ENCODE measurements around the gene NAV3.

NAV3 gene

DNA sequence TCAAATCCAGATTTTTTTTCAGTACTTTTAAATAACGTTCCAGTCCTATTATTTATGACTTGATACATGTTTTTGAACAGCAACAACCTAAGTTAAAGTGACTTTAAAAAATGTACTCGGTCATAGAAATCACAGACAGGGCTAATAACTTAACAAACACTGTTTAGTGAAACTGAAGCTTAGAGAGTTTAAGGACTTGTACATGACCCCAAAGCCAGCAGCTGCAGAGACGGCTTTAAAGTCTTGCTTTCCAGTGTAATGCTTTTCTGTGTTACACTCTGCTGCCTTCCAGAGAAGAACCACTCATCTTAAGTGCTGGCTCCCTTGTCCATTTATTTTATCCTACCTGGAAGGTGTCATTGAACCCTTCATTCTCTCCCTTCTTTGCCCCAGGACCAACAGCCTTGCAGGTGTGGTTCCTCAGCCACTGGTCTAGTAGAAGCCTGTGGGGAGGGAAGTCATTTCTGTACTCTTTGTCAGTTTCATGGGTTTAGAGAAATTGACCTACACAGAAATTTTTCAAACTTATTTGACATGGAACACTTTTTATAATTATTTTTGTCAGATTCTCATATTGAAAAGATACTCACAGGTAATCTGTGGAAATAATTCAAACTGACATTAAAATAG lies 60.9 kb downstream of the NAV3 start:
- Histone ChIP-seq H3K27me3 (ENCODE audit: low read depth, low read length) (no peaks in the 10 kb centered on the region), H3K27ac (ENCODE audit: low read length) (no peak overlapping the region), H3K9me3 (ENCODE audit: control insufficient read depth in 1 of 2, low read length in 2 of 2) (no peaks in the 10 kb centered on the region), H3K36me3 (ENCODE audit: control insufficient read depth in 1 of 2, insufficient read depth in 2 of 2, low read length in 2 of 2) (no peaks in the 10 kb centered on the region), H3K4me3 (ENCODE audit: low read depth in 1 of 2, low read length in 2 of 2) (no peak overlapping the region), H3K4me1 (ENCODE audit: control insufficient read depth in 1 of 2, insufficient read depth in 2 of 2, low read length in 2 of 2) (no peaks in the 10 kb centered on the region)

DNA sequence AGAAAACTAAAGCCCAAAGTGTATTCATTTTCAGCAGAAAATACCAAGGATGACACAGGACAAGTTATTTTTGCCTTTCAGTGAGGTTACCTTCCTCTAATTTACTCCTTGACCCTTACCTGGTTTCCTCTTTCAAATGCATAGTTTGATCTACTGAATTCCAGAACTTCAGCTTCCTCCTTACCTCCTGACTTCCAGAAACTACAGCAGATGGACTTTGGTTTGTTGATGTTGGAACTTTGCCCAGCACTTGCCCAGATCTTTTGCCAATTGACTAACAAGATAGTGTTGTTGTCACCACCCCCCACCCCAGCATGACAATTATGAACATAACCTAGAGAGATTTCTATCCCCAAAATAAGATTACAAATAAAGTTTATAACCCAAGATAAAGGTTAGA lies 63.2 kb downstream of the NAV3 start:
- no peaks in the 10 kb centered on the region for H3K27me3 ChIP-seq (ENCODE audit: low read depth, low read length)
- no peak overlapping the region for H3K4me3 ChIP-seq (ENCODE audit: low read depth in 1 of 2, low read length in 2 of 2)
- H3K27ac ChIP-seq (ENCODE audit: low read length) = no peak overlapping the region
- H3K4me1 ChIP-seq (ENCODE audit: control insufficient read depth in 1 of 2, insufficient read depth in 2 of 2, low read length in 2 of 2) = no peaks in the 10 kb centered on the region
- no peaks in the 10 kb centered on the region for H3K36me3 ChIP-seq (ENCODE audit: control insufficient read depth in 1 of 2, insufficient read depth in 2 of 2, low read length in 2 of 2)
- no peaks in the 10 kb centered on the region for H3K9me3 ChIP-seq (ENCODE audit: control insufficient read depth in 1 of 2, low read length in 2 of 2)

DNA sequence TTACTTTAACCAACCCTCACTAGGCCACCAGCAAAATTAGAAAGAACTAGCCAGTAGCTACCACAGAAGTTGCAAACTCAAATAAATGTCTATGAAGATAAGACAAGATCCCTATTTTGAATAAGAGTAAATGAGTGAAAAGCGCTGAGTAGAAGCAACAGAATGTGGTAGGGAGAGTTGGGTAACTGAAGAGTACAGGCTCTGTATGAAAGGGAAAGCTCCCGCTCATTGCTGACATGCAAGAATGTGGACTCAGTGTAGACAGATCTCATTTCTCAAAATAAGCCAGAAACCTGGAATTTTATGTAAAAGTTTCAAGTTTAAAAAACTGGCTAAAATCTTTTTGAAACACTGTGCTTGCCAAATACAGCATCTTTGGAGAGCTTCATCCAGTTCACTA lies 63.9 kb downstream of the NAV3 start:
- Histone ChIP-seq H3K27ac (ENCODE audit: low read length) (no peak overlapping the region), H3K4me3 (ENCODE audit: low read depth in 1 of 2, low read length in 2 of 2) (no peak overlapping the region)

DNA sequence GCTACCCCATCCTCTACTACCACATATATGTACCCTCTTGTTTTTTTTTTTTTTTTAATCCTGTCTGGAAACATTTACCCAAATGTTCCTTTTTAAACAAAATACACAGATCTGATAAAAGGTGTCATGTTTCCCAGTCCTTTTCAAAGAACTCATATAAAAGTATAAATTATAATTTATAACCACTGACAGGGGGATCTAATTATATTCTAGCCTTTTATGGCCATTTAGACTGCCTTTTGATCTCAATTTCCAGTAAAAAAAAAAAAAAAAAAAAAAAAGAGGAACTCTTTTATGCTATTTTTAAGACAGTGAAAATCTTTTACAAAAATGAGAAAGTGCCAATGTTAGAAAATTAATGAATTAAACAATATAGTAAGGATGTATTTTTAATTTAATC lies 65.0 kb downstream of the NAV3 start:
- Histone ChIP-seq H3K27me3 (ENCODE audit: low read depth, low read length) (no peaks in the 10 kb centered on the region), H3K36me3 (ENCODE audit: control insufficient read depth in 1 of 2, insufficient read depth in 2 of 2, low read length in 2 of 2) (no peaks in the 10 kb centered on the region), H3K9me3 (ENCODE audit: control insufficient read depth in 1 of 2, low read length in 2 of 2) (no peaks in the 10 kb centered on the region), H3K27ac (ENCODE audit: low read length) (no peak overlapping the region), H3K4me1 (ENCODE audit: control insufficient read depth in 1 of 2, insufficient read depth in 2 of 2, low read length in 2 of 2) (no peaks in the 10 kb centered on the region), H3K4me3 (ENCODE audit: low read depth in 1 of 2, low read length in 2 of 2) (no peak overlapping the region)

More for the DNA sequence above, 63.9 kb downstream of the NAV3 start:
- Histone ChIP-seq H3K4me1 (ENCODE audit: control insufficient read depth in 1 of 2, insufficient read depth in 2 of 2, low read length in 2 of 2) (no peaks in the 10 kb centered on the region), H3K36me3 (ENCODE audit: control insufficient read depth in 1 of 2, insufficient read depth in 2 of 2, low read length in 2 of 2) (no peaks in the 10 kb centered on the region), H3K27me3 (ENCODE audit: low read depth, low read length) (no peaks in the 10 kb centered on the region), H3K9me3 (ENCODE audit: control insufficient read depth in 1 of 2, low read length in 2 of 2) (no peaks in the 10 kb centered on the region)

DNA sequence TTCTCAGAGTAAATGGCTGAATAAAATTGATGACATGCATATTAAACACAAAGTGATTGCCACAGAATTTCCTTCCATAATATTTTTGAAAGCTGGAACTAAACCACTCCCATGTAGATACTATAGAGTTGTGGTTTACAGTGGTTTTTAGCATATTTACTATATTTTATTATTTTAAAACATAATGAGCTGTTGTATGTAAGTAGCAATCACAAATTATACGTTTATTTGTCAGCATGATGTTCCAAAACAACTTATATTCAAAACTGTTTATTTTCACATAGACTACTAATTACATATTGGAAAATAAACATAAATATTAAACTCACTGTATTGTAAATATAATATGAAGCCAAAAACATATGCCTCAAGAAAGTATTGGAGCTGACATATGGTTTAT lies 77.2 kb downstream of the NAV3 start:
- no peaks in the 10 kb centered on the region for H3K4me1 ChIP-seq (ENCODE audit: control insufficient read depth in 1 of 2, insufficient read depth in 2 of 2, low read length in 2 of 2)
- no peaks in the 10 kb centered on the region for H3K9me3 ChIP-seq (ENCODE audit: control insufficient read depth in 1 of 2, low read length in 2 of 2)
- no peaks in the 10 kb centered on the region for H3K27me3 ChIP-seq (ENCODE audit: low read depth, low read length)
- no peak overlapping the region for H3K4me3 ChIP-seq (ENCODE audit: low read depth in 1 of 2, low read length in 2 of 2)
- H3K36me3 ChIP-seq (ENCODE audit: control insufficient read depth in 1 of 2, insufficient read depth in 2 of 2, low read length in 2 of 2) = no peaks in the 10 kb centered on the region
- no peak overlapping the region for H3K27ac ChIP-seq (ENCODE audit: low read length)

DNA sequence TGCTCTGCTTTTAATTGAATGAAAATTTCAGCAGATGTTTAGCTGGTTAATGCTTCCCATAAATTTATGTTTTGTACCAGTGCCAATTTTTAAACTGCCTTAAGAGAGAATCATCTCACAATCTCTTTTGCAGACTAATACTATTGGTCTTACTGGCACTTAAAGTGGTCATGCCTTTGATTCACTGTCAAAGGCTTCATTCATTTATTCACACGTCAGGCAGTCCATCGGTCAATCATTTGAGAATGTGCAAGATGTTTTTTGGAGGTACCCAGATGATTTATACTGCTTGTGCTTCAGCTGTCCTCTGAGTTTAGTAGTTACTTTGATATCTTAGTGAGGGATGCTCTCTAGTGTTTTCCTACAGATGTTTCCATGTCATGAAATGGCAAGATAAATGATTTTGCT lies 83.4 kb downstream of the NAV3 start:
- H3K27me3 ChIP-seq (ENCODE audit: low read depth, low read length) = no peaks in the 10 kb centered on the region
- no peak overlapping the region for H3K4me3 ChIP-seq (ENCODE audit: low read depth in 1 of 2, low read length in 2 of 2)
- no peaks in the 10 kb centered on the region for H3K9me3 ChIP-seq (ENCODE audit: control insufficient read depth in 1 of 2, low read length in 2 of 2)
- H3K36me3 ChIP-seq (ENCODE audit: control insufficient read depth in 1 of 2, insufficient read depth in 2 of 2, low read length in 2 of 2) = no peaks in the 10 kb centered on the region
- no peak overlapping the region for H3K27ac ChIP-seq (ENCODE audit: low read length)
- H3K4me1 ChIP-seq (ENCODE audit: control insufficient read depth in 1 of 2, insufficient read depth in 2 of 2, low read length in 2 of 2) = no peaks in the 10 kb centered on the region

DNA sequence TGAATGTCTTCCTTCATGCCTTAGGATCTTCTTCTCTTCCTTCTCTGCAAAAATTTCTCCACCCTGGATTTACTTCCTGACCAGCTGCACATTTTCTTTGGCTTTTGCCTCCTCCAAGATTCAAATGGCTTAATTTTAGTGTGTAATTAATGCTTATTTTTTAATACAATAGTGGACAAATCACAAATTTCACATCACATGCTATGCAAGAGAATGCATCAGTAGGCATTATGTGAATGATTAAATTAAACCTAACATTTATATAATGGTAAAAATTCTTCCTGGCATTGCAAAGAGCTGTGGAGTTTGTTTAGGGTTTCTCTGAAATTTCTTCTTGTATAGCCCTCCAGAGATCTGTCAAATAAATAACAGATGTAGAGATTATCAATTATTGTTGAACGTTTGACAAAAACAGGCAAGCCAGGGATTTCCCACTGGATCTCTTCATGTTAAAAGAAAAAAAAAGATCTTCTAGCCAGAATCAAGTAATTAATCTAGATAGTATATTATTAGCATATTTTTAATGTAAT lies 84.4 kb downstream of the NAV3 start:
- H3K4me3 ChIP-seq (ENCODE audit: low read depth in 1 of 2, low read length in 2 of 2) = no peak overlapping the region
- no peaks in the 10 kb centered on the region for H3K4me1 ChIP-seq (ENCODE audit: control insufficient read depth in 1 of 2, insufficient read depth in 2 of 2, low read length in 2 of 2)
- H3K27me3 ChIP-seq (ENCODE audit: low read depth, low read length) = no peaks in the 10 kb centered on the region
- H3K9me3 ChIP-seq (ENCODE audit: control insufficient read depth in 1 of 2, low read length in 2 of 2) = no peaks in the 10 kb centered on the region
- no peaks in the 10 kb centered on the region for H3K36me3 ChIP-seq (ENCODE audit: control insufficient read depth in 1 of 2, insufficient read depth in 2 of 2, low read length in 2 of 2)
- H3K27ac ChIP-seq (ENCODE audit: low read length) = no peak overlapping the region

DNA sequence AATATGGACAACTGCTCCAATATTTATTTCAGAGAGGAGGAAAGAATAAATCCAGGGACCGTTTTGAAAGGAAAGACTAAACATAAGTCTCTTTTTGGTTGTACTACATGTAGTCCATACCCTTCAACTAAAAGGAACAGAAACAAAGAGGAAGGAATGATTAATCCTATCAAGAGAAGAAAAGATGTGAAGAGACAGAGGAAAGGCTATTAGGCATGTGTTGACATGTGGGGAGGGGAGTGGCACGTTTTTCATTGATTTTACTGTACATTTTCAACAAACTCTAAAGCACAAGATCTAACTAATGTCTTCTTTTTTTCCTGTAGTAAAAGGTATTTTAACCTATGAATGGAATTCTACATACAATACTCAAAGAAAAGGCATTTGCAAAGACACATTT lies 85.6 kb downstream of the NAV3 start:
- Histone ChIP-seq H3K36me3 (ENCODE audit: control insufficient read depth in 1 of 2, insufficient read depth in 2 of 2, low read length in 2 of 2) (no peaks in the 10 kb centered on the region), H3K4me3 (ENCODE audit: low read depth in 1 of 2, low read length in 2 of 2) (no peak overlapping the region), H3K27me3 (ENCODE audit: low read depth, low read length) (no peaks in the 10 kb centered on the region), H3K9me3 (ENCODE audit: control insufficient read depth in 1 of 2, low read length in 2 of 2) (no peaks in the 10 kb centered on the region), H3K27ac (ENCODE audit: low read length) (no peak overlapping the region), H3K4me1 (ENCODE audit: control insufficient read depth in 1 of 2, insufficient read depth in 2 of 2, low read length in 2 of 2) (no peaks in the 10 kb centered on the region)

DNA sequence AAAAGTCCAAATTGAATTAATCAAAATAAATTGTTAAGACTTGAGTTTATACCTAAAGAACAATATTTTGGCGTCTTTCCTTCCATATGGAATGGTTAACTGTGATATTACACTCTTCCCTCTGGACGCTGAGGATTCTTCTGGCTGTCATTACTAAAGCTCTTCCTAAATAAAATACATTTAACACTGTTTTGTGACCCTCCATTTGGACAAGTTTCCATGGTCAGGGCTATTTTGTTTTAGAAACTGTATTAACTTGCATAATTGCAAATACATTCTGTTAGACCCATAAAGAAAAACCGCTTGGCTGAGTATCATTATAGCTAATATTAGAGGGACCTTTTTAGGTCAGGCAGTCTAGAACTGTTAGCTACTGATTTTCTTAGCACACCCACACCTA lies 87.4 kb downstream of the NAV3 start:
- H3K4me3 ChIP-seq (ENCODE audit: low read depth in 1 of 2, low read length in 2 of 2) = no peak overlapping the region
- H3K4me1 ChIP-seq (ENCODE audit: control insufficient read depth in 1 of 2, insufficient read depth in 2 of 2, low read length in 2 of 2) = no peaks in the 10 kb centered on the region
- H3K27me3 ChIP-seq (ENCODE audit: low read depth, low read length) = no peaks in the 10 kb centered on the region
- H3K9me3 ChIP-seq (ENCODE audit: control insufficient read depth in 1 of 2, low read length in 2 of 2) = no peaks in the 10 kb centered on the region
- H3K27ac ChIP-seq (ENCODE audit: low read length) = no peak overlapping the region
- H3K36me3 ChIP-seq (ENCODE audit: control insufficient read depth in 1 of 2, insufficient read depth in 2 of 2, low read length in 2 of 2) = no peaks in the 10 kb centered on the region

DNA sequence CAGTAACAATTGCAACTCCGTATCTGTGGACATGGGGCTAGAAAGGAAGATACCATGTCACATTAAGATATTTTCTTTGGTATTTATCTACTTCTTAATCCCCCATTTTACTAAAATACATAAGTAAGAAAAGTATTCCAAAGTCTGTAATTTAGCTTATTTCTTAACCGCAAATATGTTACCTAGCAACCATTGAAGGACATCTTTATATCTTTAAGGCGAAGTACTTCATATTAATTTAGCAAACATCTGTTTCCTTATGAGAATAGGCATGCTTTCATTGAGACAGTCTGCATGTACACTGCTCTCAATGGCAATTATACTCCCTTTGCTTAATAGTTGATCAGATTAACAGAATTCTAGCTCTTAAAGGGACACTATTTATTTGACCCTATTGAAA lies 88.8 kb downstream of the NAV3 start:
- Histone ChIP-seq H3K36me3 (ENCODE audit: control insufficient read depth in 1 of 2, insufficient read depth in 2 of 2, low read length in 2 of 2) (no peaks in the 10 kb centered on the region), H3K27ac (ENCODE audit: low read length) (no peak overlapping the region), H3K4me1 (ENCODE audit: control insufficient read depth in 1 of 2, insufficient read depth in 2 of 2, low read length in 2 of 2) (no peaks in the 10 kb centered on the region), H3K27me3 (ENCODE audit: low read depth, low read length) (no peaks in the 10 kb centered on the region), H3K4me3 (ENCODE audit: low read depth in 1 of 2, low read length in 2 of 2) (no peak overlapping the region), H3K9me3 (ENCODE audit: control insufficient read depth in 1 of 2, low read length in 2 of 2) (no peaks in the 10 kb centered on the region)

DNA sequence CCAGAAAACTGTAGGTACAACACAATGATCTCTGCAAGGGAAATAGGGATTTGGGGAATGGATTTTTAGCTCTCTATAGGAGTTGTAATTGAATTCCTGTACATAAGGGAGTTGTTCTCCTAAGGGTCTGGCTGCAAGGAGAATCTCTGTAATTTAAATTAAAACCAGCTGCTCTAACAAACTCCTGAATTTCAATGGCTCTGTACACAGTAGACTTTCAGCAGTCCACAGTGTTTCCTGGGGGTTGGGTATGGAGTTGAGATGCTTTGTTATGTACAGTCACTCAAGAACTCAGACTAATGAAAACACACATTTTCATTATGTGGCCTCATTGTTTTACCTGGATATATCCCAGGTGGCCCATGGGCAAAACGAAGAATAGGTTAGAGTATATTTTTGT lies 93.2 kb downstream of the NAV3 start:
- H3K4me3 ChIP-seq (ENCODE audit: low read depth in 1 of 2, low read length in 2 of 2) = no peak overlapping the region
- no peaks in the 10 kb centered on the region for H3K4me1 ChIP-seq (ENCODE audit: control insufficient read depth in 1 of 2, insufficient read depth in 2 of 2, low read length in 2 of 2)
- H3K27ac ChIP-seq (ENCODE audit: low read length) = no peak overlapping the region
- H3K9me3 ChIP-seq (ENCODE audit: control insufficient read depth in 1 of 2, low read length in 2 of 2) = no peaks in the 10 kb centered on the region
- no peaks in the 10 kb centered on the region for H3K27me3 ChIP-seq (ENCODE audit: low read depth, low read length)
- H3K36me3 ChIP-seq (ENCODE audit: control insufficient read depth in 1 of 2, insufficient read depth in 2 of 2, low read length in 2 of 2) = no peaks in the 10 kb centered on the region

DNA sequence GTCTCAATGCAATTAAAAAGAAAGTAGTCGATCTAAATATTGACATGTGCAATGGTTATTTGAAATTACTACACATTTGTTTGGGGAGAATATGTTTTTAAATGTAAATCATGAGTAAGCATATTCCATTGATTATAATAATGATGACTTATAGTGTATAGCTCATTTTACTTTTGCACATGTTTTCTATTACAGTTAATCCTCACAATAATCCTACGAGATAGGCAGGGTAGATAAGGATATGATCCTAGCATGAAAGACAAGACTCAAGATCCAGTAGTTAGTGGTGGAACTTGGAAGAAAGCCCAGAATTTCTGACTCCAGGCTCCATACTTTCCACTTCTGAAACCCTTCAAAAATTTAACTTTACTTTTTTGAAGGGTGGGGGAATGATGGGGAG lies 94.0 kb downstream of the NAV3 start:
- no peaks in the 10 kb centered on the region for H3K36me3 ChIP-seq (ENCODE audit: control insufficient read depth in 1 of 2, insufficient read depth in 2 of 2, low read length in 2 of 2)
- no peak overlapping the region for H3K4me3 ChIP-seq (ENCODE audit: low read depth in 1 of 2, low read length in 2 of 2)
- no peaks in the 10 kb centered on the region for H3K9me3 ChIP-seq (ENCODE audit: control insufficient read depth in 1 of 2, low read length in 2 of 2)
- no peak overlapping the region for H3K27ac ChIP-seq (ENCODE audit: low read length)
- no peaks in the 10 kb centered on the region for H3K4me1 ChIP-seq (ENCODE audit: control insufficient read depth in 1 of 2, insufficient read depth in 2 of 2, low read length in 2 of 2)
- no peaks in the 10 kb centered on the region for H3K27me3 ChIP-seq (ENCODE audit: low read depth, low read length)

All from muscle layer of duodenum (tissue), 2 donors.